HepG2 (cell line): Measurements from ENCODE around the gene KIF26B. TPM values are rescaled to one million over a fixed set of nuclear protein-coding genes. Genes with fewer than 3 reads are reported as not detected.

Experiments used
- ATAC-seq: fragments of 200-7000 bp; cut with Tn5 transposase; 3 replicates; pipeline ENCODE4 v1.9.1; 2020; ENCODE audit warnings: mild to moderate bottlenecking, moderate library complexity
- BruUV-seq: library from RNA; stranded (reverse); fragments of 400-500 nt; replicated peaks from 2 replicates; lab custom pipeline; 2021; lab: Mats Ljungman, UMichigan
- CTCF ChIA-PET: fragments of 300-600 bp; formaldehyde crosslinking; extraction: SDS; loops from one replicate; lab custom pipeline; 2021; ENCODE audit warnings: low total read pairs, inconsistent platforms, low intra/inter-chr PET ratio; lab: Yijun Ruan, JAX
- POLR2A ChIA-PET: fragments of 350-600 bp; sonication (Branson Sonifier 250); formaldehyde crosslinking; loops from one replicate; lab custom pipeline; 2020; ENCODE audit warnings: antibody characterized with exemption, inconsistent platforms; lab: Yijun Ruan, JAX
- DNase-seq: peaks from one replicate; pipeline ENCODE4 v3.0.0-alpha.2; 2015; ENCODE audit warnings: low spot score
- FAIRE-seq: peaks from 3 replicates; lab custom pipeline; 2011; peaks lifted over from hg19 to GRCh38; lab: Jason Lieb, UNC
- H2AFZ ChIP-seq: one replicate; pipeline ENCODE4 v1.6.1; 2011; ENCODE audit warnings: low read length, inconsistent platforms
- H3K27ac ChIP-seq: fragments of 300-600 bp; 3 replicates; pipeline ENCODE4 v1.8.0; 2011; ENCODE audit warnings: mixed run types, mild to moderate bottlenecking, mixed read lengths, low read length, inconsistent platforms; ENCODE audit not compliant: insufficient read depth; ENCODE audit errors: extremely low read length
- H3K27me3 ChIP-seq, 2 experiments: fragments of 200-600 bp in 1 of 2; 2 replicates in 1 of 2; 3 replicates in 1 of 2; pipeline versions ENCODE4 v1.6.0 to v1.8.0; 2011; ENCODE audit warnings: low read length in 2 of 2, mild to moderate bottlenecking in 2 of 2, moderate library complexity in 2 of 2, inconsistent platforms in 1 of 2; ENCODE audit not compliant: insufficient read depth in 2 of 2, control insufficient read depth in 1 of 2
- H3K36me3 ChIP-seq, 2 experiments: fragments of 200-600 bp in 1 of 2; replicated peaks in 1 of 2; 2 replicates in 1 of 2; 3 replicates in 1 of 2; pipeline versions ENCODE4 v1.5.1 to v1.8.0; 2011; ENCODE audit warnings: low read length in 2 of 2, inconsistent platforms in 1 of 2; ENCODE audit not compliant: insufficient read depth in 2 of 2, control insufficient read depth in 1 of 2
- H3K4me1 ChIP-seq: 2 replicates; pipeline ENCODE4 v1.5.1; 2012; ENCODE audit warnings: low read length, inconsistent platforms; ENCODE audit not compliant: insufficient read depth
- H3K4me2 ChIP-seq: 2 replicates; pipeline ENCODE4 v1.6.0; 2011; ENCODE audit warnings: low read depth, low read length, inconsistent platforms
- H3K4me3 ChIP-seq, 3 experiments: fragments of 200-600 bp in 1 of 3; sonication (generic), shearing (Covaris generic) in 1 of 3; replicated peaks in 1 of 3; 2 replicates each; pipeline ENCODE4 v1.5.1; 2011 to 2016; ENCODE audit warnings: low read length in 3 of 3, inconsistent platforms in 2 of 3, low read depth in 2 of 3, mild to moderate bottlenecking in 2 of 3, control low read depth in 1 of 3, mixed read lengths in 1 of 3; ENCODE audit not compliant: insufficient read depth in 1 of 3
- H3K79me2 ChIP-seq: one replicate; pipeline ENCODE4 v1.6.1; 2011; ENCODE audit warnings: low read length, inconsistent platforms; ENCODE audit not compliant: insufficient read depth
- H3K9ac ChIP-seq: 2 replicates; pipeline ENCODE4 v1.6.0; 2011; ENCODE audit warnings: mild to moderate bottlenecking, low read depth, low read length, inconsistent platforms; ENCODE audit not compliant: insufficient read depth
- H3K9me3 ChIP-seq: 2 replicates; pipeline ENCODE4 v1.5.1; 2012; ENCODE audit warnings: mild to moderate bottlenecking, low read length
- H4K20me1 ChIP-seq: 2 replicates; pipeline ENCODE4 v1.6.0; 2011; ENCODE audit warnings: inconsistent platforms, mild to moderate bottlenecking, low read length, moderate library complexity; ENCODE audit not compliant: insufficient read depth
- CC2D1A ChIP-seq: sonication (generic); formaldehyde crosslinking; IDR thresholded peaks from 2 replicates; pipeline ENCODE4 v1.8.1; 2023; ENCODE audit warnings: mild to moderate bottlenecking, missing genetic modification reagents
- DR1 ChIP-seq: sonication (generic); formaldehyde crosslinking; IDR thresholded peaks from 2 replicates; pipeline ENCODE4 v1.8.0; 2021; ENCODE audit warnings: mild to moderate bottlenecking, missing genetic modification reagents, inconsistent platforms
- FOSL2 ChIP-seq: sonication (generic); formaldehyde crosslinking; IDR thresholded peaks from 2 replicates; pipeline ENCODE4 v1.4.0; 2020; ENCODE audit warnings: missing genetic modification reagents
- PAXIP1 ChIP-seq: sonication (generic); formaldehyde crosslinking; conservative IDR thresholded peaks from 2 replicates; pipeline ENCODE4 v1.4.0; 2020; ENCODE audit warnings: mild to moderate bottlenecking, missing genetic modification reagents, moderate library complexity
- ZBTB1 ChIP-seq: sonication (generic); formaldehyde crosslinking; IDR thresholded peaks from 2 replicates; pipeline ENCODE4 v1.4.0; 2020; ENCODE audit warnings: missing genetic modification reagents, borderline replicate concordance
- ZNF12 ChIP-seq: sonication (generic); formaldehyde crosslinking; IDR thresholded peaks from 2 replicates; pipeline ENCODE4 v1.5.0; 2020; ENCODE audit warnings: missing genetic modification reagents
- ZNF234 ChIP-seq: sonication (generic); formaldehyde crosslinking; conservative IDR thresholded peaks from 2 replicates; pipeline ENCODE4 v1.5.1; 2020; ENCODE audit warnings: mild to moderate bottlenecking, missing genetic modification reagents
- ZNF292 ChIP-seq: sonication (generic); formaldehyde crosslinking; IDR thresholded peaks from 2 replicates; pipeline ENCODE4 v1.8.1; 2022; ENCODE audit warnings: mild to moderate bottlenecking, low read depth, missing genetic modification reagents, borderline replicate concordance
- ZNF326 ChIP-seq: sonication (generic); formaldehyde crosslinking; IDR thresholded peaks from 2 replicates; pipeline ENCODE4 v1.4.0; 2020; ENCODE audit warnings: missing genetic modification reagents, borderline replicate concordance
- whole genome bisulfite sequencing: methylation state at CpG from one replicate; pipeline ENCODE4 v1.1.6; 2017; ENCODE audit warnings: low lambda C conversion rate; 5-methylcytosine and 5-hydroxymethylcytosine counted together
- in situ Hi-C: cut with HindIII; loops from 2 replicates; pipeline ENCODE4 v1.10.0; 2017; ENCODE audit warnings: low pct_unique_long_range_greater_than_20kb; ENCODE audit not compliant: extremely low pct_ligation_motif_present
- intact Hi-C: fragments of 100-400 bp; cut with micrococcal nuclease; formaldehyde crosslinking; loops from one replicate; pipeline ENCODE4 v1.10.0; 2022; ENCODE audit not compliant: unreplicated experiment
- polyA plus RNA-seq, 8 experiments: library from polyadenylated mRNA; depleted of rRNA in 3 of 8; stranded (reverse) in 7 of 8; unstranded in 1 of 8; fragments of >200 nt; fragmentation: Illumina TruSeq in 4 of 8; extraction: Trizol in 4 of 8; gene quantifications; 2 replicates each; pipeline versions ENCODE4 v1.2.1 to v1.2.3, GENCODE V29; 2011 to 2016; ENCODE audit warnings: low read depth in 4 of 8, missing spikeins in 1 of 8, mixed read lengths in 1 of 8; ENCODE audit not compliant: insufficient read depth in 1 of 8
- total RNA-seq, 5 experiments: library from RNA; depleted of rRNA; stranded (reverse); fragments of >200 nt; fragmentation: Illumina TruSeq; extraction: Trizol; gene quantifications; 2 replicates each; pipeline ENCODE4 v1.2.3, GENCODE V29; 2016; ENCODE audit warnings: low read depth in 1 of 5

Gene KIF26B
- total and polyA plus RNA-seq, 2 of the 13 experiments (the other 11 are each of a cell fraction or from before 2014, with no cell fraction given): 0.08 to 0.09 TPM

- Histone ChIP-seq H3K27ac (no peak overlapping the region), H3K36me3 (no peaks in the 10 kb centered on the region), H3K4me3 (no peak overlapping the region), H2AFZ (no peak overlapping the region), H3K27me3 (no peaks in the 10 kb centered on the region), H3K9ac (no peak overlapping the region), H3K79me2 (no peaks in the 10 kb centered on the region), H4K20me1 (no peaks in the 10 kb centered on the region), H3K4me1 (no peaks in the 10 kb centered on the region), H3K4me2 (no peak overlapping the region), H3K9me3 (no peaks in the 10 kb centered on the region)
- ATAC-seq: no peak
- POLR2A ChIA-PET: no interaction called here
- intact Hi-C loops (no loop called here), in situ Hi-C loops (no loop called here)
- no peak for DNase-seq
- no TSS peak for BruUV-seq
- no peak for FAIRE-seq
- CTCF ChIA-PET: no interaction called here
- TF ChIP-seq ZBTB1 (CRISPR knock-in tag) (no peak), DR1 (no peak), CC2D1A (no peak), ZNF234 (CRISPR knock-in tag) (no peak), ZNF292 (CRISPR knock-in tag) (no peak), FOSL2 (CRISPR knock-in tag) (no peak), PAXIP1 (CRISPR knock-in tag) (no peak), ZNF326 (no peak), ZNF12 (CRISPR knock-in tag) (no peak)
- WGBS: 81% methylated on average over 3 of the region's 3 CpGs
Observed at GRCh38 chr1:245749053-245749452, 594.3 kb downstream of the KIF26B start.
